HG03060 (cell line): ENCODE measurements around the gene AASDH.

Experiments
- ATAC-seq: cut with Tn5 transposase; IDR thresholded peaks from one replicate; pipeline ENCODE4 v1.9.1; 2021; ENCODE audit warnings: low read depth, moderate number of reproducible peaks; ENCODE audit not compliant: unreplicated experiment

Gene AASDH

DNA sequence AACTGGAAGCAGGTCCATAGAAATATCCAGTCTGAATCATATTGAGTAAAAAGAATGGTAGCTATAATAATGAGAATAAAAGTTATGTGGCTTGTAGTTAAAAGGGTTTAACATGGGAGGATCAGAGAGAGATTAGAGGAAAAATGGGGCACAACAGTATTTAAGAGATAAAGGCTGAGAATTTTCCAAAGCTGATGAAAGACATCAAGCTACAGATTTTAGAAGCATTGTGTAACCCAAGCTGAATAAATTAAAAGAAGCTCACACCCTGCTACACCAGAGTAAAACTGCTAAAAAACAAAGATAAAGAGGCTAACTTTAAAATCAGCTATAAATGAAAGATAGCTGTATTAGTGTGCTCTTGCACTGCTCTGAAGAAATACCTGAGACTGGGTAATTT lies 94.2 kb downstream of the AASDH start:
- ATAC-seq = no peak

DNA sequence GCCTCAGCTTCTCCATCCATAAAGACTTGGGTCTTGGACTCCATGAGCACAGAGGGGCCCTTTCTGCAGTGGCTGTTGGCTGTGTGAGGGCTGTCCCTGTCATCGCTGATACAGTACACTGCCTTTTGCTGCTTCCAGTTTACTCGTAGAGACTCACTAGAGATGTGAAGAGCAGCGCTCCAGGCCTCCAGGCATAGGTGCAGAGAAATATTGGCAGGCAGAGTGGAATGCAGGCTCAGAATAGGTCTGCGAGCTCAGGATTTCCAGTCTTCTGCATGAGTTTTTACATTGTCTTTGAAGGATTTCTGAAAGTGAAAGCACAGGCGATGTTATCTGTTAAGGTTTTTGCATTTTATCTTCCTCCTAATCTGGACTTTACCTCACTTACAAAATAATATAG lies 97.4 kb downstream of the AASDH start:
- no peak for ATAC-seq

- no peak for ATAC-seq
These were observed 98.6 kb downstream of the AASDH start for GRCh38 chr4:56288663-56289062.
